Measurements from ENCODE around the gene HSPE1.
"Not testable (repeated sequence)": the region's sequence is repeated elsewhere in the genome, so short reads cannot be mapped to it uniquely, and the experiment has no call there.

The HSPE1 gene

GRCh38 chr2:197499594-197500502 is at the start of gene HSPE1, which contains the start of gene HSPD1:
TSS of gene HSPE1 (plus strand) at chr2:197500379. CDS start at chr2:197500437, 58 bp downstream.
TSS of gene HSPD1 (minus strand) at chr2:197499840. CDS start at chr2:197498848, 992 bp downstream.
- peak within 1 kb of the TSS; percentile 99 for H3K27ac ChIP-seq
- TF ChIP-seq ZFX (IDR thresholded peaks at IDR 0.05) (peak; percentile 97), CTCF (conservative IDR thresholded peaks at IDR 0.05) (no peak)

GRCh38 chr2:197450465-197450864 is 49.7 kb upstream of the HSPE1 start:
- no peak for TF ChIP-seq CTCF (conservative IDR thresholded peaks at IDR 0.05)
- TF ChIP-seq ZFX (IDR thresholded peaks at IDR 0.05) = no peak
- H3K27ac ChIP-seq = no peak overlapping the region

GRCh38 chr2:197450935-197451358 is 49.2 kb upstream of the HSPE1 start:
- not testable (repeated sequence) for H3K27ac ChIP-seq

- peak overlapping the region; percentile 93 for H3K27ac ChIP-seq
- TF ChIP-seq CTCF (conservative IDR thresholded peaks at IDR 0.05) (no peak), ZFX (IDR thresholded peaks at IDR 0.05) (no peak)
Observed at GRCh38 chr2:197452754-197453122, 47.4 kb upstream of the HSPE1 start.

GRCh38 chr2:197453123-197453913 is 46.9 kb upstream of the HSPE1 start, which contains the start of gene COQ10B:
TSS of gene COQ10B (plus strand) at chr2:197453552. CDS start at chr2:197453561, 9 bp downstream.
- TF ChIP-seq ZFX (IDR thresholded peaks at IDR 0.05) (peak; percentile 18; the same call in 1 of the 2 replicates), CTCF (conservative IDR thresholded peaks at IDR 0.05) (no peak; the same call in 1 of the 2 replicates)
- H3K27ac ChIP-seq = peak within 1 kb of the TSS; percentile 93

GRCh38 chr2:197453914-197454398 is 46.2 kb upstream of the HSPE1 start:
- TF ChIP-seq ZFX (IDR thresholded peaks at IDR 0.05) = no peak
- H3K27ac ChIP-seq = peak overlapping the region; percentile 93

GRCh38 chr2:197454923-197455322 is 45.3 kb upstream of the HSPE1 start:
- no peak overlapping the region for H3K27ac ChIP-seq
- TF ChIP-seq ZFX (IDR thresholded peaks at IDR 0.05) = no peak
- no peak for TF ChIP-seq CTCF (conservative IDR thresholded peaks at IDR 0.05)

GRCh38 chr2:197455428-197455827 is 44.8 kb upstream of the HSPE1 start:
- TF ChIP-seq CTCF (conservative IDR thresholded peaks at IDR 0.05) (no peak), ZFX (IDR thresholded peaks at IDR 0.05) (no peak)
- H3K27ac ChIP-seq = no peak overlapping the region
